ENCODE results near the gene SH3PXD2A. TPM values are rescaled to one million over a fixed set of nuclear protein-coding genes. Genes with fewer than 3 reads are reported as not detected.

Gene SH3PXD2A
- total and polyA plus RNA-seq, 2 of the 4 experiments (the other 2 are of a cell fraction) = 6.3 to 23.0 TPM

- no peak overlapping the region for H3K4me2 ChIP-seq (ENCODE audit: low read depth, low read length)
- peak overlapping the region; percentile 44 for H2AK9ac ChIP-seq (replicated peaks; ENCODE audit: low read depth, low read length, poor library complexity)
- H3K36me3 ChIP-seq (ENCODE audit: control insufficient read depth, insufficient read depth, low read length) = no peaks in the 10 kb centered on the region
- no peak overlapping the region for H3K4ac ChIP-seq (ENCODE audit: low read depth, low read length)
- H4K8ac ChIP-seq (ENCODE audit: low read depth in 2 of 2, low read length in 2 of 2) = no peak overlapping the region
- dilution Hi-C loops (cut with HindIII; ENCODE audit: low sequenced_read_pairs, unreplicated experiment) = no loop called here
- intact Hi-C loops (cut with micrococcal nuclease) = no loop called here
- no peak overlapping the region for H2BK120ac ChIP-seq (ENCODE audit: low read depth, low read length)
- H2AK5ac ChIP-seq (ENCODE audit: low read depth, low read length) = no peak overlapping the region
- ChIA-PET POLR2A (ENCODE audit: unreplicated experiment) (interaction anchor here (0.5 kb wide), 1 partner anchor 73 kb away, joined by 5 read pairs; no protein-coding TSS in a partner anchor), CTCF (no interaction called here)
- DNase-seq (no peak), ATAC-seq (ENCODE audit: low read depth) (no peak)
- no peak overlapping the region for H2BK20ac ChIP-seq (ENCODE audit: low read depth, low read length)
- H3K4me3 ChIP-seq (ENCODE audit: insufficient read depth, low read depth, low read length) = no peak overlapping the region
- H3K9me1 ChIP-seq (ENCODE audit: insufficient read depth, low read length) = no peaks in the 10 kb centered on the region
- H4K5ac ChIP-seq (ENCODE audit: low read depth, low read length) = no peak overlapping the region
- H3K27me3 ChIP-seq (ENCODE audit: control insufficient read depth, insufficient read depth, low read length) = peaks cover 85% of the 10 kb centered on the region
- H4K91ac ChIP-seq (ENCODE audit: insufficient read depth, low read depth, low read length) = no peak overlapping the region
- H3K27ac ChIP-seq (ENCODE audit: insufficient read depth, low read length) = no peak overlapping the region
- H3K56ac ChIP-seq (ENCODE audit: extremely low read depth, insufficient read depth, low read length) = no peak overlapping the region
- in situ Hi-C loops (cut with MboI; ENCODE audit: low sequenced_read_pairs) = no loop called here
- no peak overlapping the region for H2BK15ac ChIP-seq (ENCODE audit: low read depth, low read length)
- TF ChIP-seq NFE2L2 (IDR thresholded peaks at IDR 0.05; ENCODE audit: low read depth, low read length) (no peak), RFX5 (IDR thresholded peaks at IDR 0.05; ENCODE audit: low read depth, low read length) (no peak), RCOR1 (IDR thresholded peaks at IDR 0.05; ENCODE audit: insufficient replicate concordance, low read length) (no peak), FOS (IDR thresholded peaks at IDR 0.05; ENCODE audit: low read depth, low read length) (no peak), MAZ (IDR thresholded peaks at IDR 0.05; ENCODE audit: borderline replicate concordance, low read depth, low read length) (no peak), RAD21 (IDR thresholded peaks at IDR 0.05; ENCODE audit: low read length) (no peak), CEBPB (IDR thresholded peaks at IDR 0.05; ENCODE audit: low read depth, low read length) (no peak), SMC3 (IDR thresholded peaks at IDR 0.05; ENCODE audit: low read depth, low read length) (no peak), POLR2A (IDR thresholded peaks at IDR 0.05; ENCODE audit: low read depth, low read length) (no peak), BHLHE40 (IDR thresholded peaks at IDR 0.05; ENCODE audit: low read depth, low read length) (no peak), ELK1 (IDR thresholded peaks at IDR 0.05; ENCODE audit: borderline replicate concordance, low read depth, low read length) (no peak), MXI1 (IDR thresholded peaks at IDR 0.05; ENCODE audit: borderline replicate concordance, low read depth, low read length) (no peak), CHD1 (IDR thresholded peaks at IDR 0.05; ENCODE audit: low read depth, low read length) (no peak), MAFK (IDR thresholded peaks at IDR 0.05; ENCODE audit: low read depth, low read length) (no peak), USF2 (IDR thresholded peaks at IDR 0.05; ENCODE audit: low read depth, low read length) (no peak), CTCF (conservative IDR thresholded peaks at IDR 0.05; ENCODE audit: low read depth, low read length) (no peak)
- H2BK5ac ChIP-seq (ENCODE audit: low read depth, low read length, poor library complexity, severe bottlenecking) = no peak overlapping the region
- H3K14ac ChIP-seq (replicated peaks; ENCODE audit: low read depth, low read length) = no peak overlapping the region
- no peak overlapping the region for H3K18ac ChIP-seq (ENCODE audit: low read depth, low read length)
- H4K20me1 ChIP-seq (ENCODE audit: insufficient read depth, low read length) = peaks cover 3% of the 10 kb centered on the region; the same call in 1 of the 2 replicates
- peaks cover 4% of the 10 kb centered on the region for H3K9me3 ChIP-seq (ENCODE audit: control insufficient read depth, insufficient read depth, low read length)
- no CpG with 5 or more reads among the region's 7 CpGs for WGBS, 2 experiments (ENCODE audit: extremely low coverage in 2 of 2, insufficient read length in 1 of 2)
- no peaks in the 10 kb centered on the region for H3K4me1 ChIP-seq (ENCODE audit: control insufficient read depth, insufficient read depth, low read length)
- H3K79me1 ChIP-seq (ENCODE audit: low read depth in 1 of 2, low read length in 2 of 2) = no peaks in the 10 kb centered on the region
- no peak overlapping the region for H2AFZ ChIP-seq (replicated peaks; ENCODE audit: low read length, poor library complexity)
- H3K9ac ChIP-seq (ENCODE audit: low read depth, low read length) = no peak overlapping the region
- no TSS peak for BruUV-seq (replicated peaks)
- H3K23ac ChIP-seq (ENCODE audit: low read depth, low read length) = no peak overlapping the region
Measured at GRCh38 chr10:103580430-103580829, 274.9 kb downstream of the SH3PXD2A start.
